K562 (cell line): ENCODE results near the gene FUT8. TPM values are rescaled to one million over a fixed set of nuclear protein-coding genes. Genes with fewer than 3 reads are reported as not detected.
"Not testable (repeated sequence)": the region's sequence is repeated elsewhere in the genome, so short reads cannot be mapped to it uniquely, and the experiment has no call there.

Source experiments
- ATAC-seq: fragments of 200-7000 bp; cut with Tn5 transposase; 3 replicates; pipeline ENCODE4 v1.9.1; 2020; ENCODE audit warnings: moderate library complexity
- BruUV-seq: library from RNA; stranded (reverse); fragments of 400-500 nt; replicated peaks from 2 replicates; lab custom pipeline; 2021; lab: Mats Ljungman, UMichigan
- CTCF ChIA-PET: fragments of 300-600 bp; formaldehyde crosslinking; extraction: SDS; loops from one replicate; lab custom pipeline; 2021; ENCODE audit warnings: low intra/inter-chr PET ratio; lab: Yijun Ruan, JAX
- POLR2A ChIA-PET: fragments of 300-600, 350-650 bp; sonication (Branson Sonifier 250); formaldehyde crosslinking; extraction: SDS; loops from one replicate; lab custom pipeline; 2021; ENCODE audit warnings: antibody characterized with exemption, inconsistent platforms; lab: Yijun Ruan, JAX
- DNase-seq, 4 experiments: peaks; one replicate each; pipeline versions ENCODE4 v3.0.0 to v3.0.0-alpha.2; 2011 to 2018; ENCODE audit warnings: low spot score in 3 of 4, mixed read lengths in 3 of 4; ENCODE audit errors: extremely low read depth in 1 of 4
- FAIRE-seq: peaks from 2 replicates; lab custom pipeline; 2011; peaks lifted over from hg19 to GRCh38; lab: Jason Lieb, UNC
- H2AFZ ChIP-seq: 2 replicates; pipeline ENCODE4 v1.6.0; 2011; ENCODE audit warnings: low read depth, low read length, control low read depth, inconsistent platforms
- H3K27ac ChIP-seq: fragments of 200-600 bp; 3 replicates; pipeline ENCODE4 v1.8.0; 2011; ENCODE audit warnings: low read depth, mild to moderate bottlenecking, control low read depth, inconsistent platforms, low read length, moderate library complexity, mixed read lengths; ENCODE audit errors: extremely low read depth
- H3K27me3 ChIP-seq, 2 experiments: fragments of 300-600 bp in 1 of 2; 2 replicates in 1 of 2; 3 replicates in 1 of 2; pipeline versions ENCODE4 v1.6.0 to v1.8.0; 2011; ENCODE audit warnings: inconsistent platforms in 2 of 2, low read length in 2 of 2, mild to moderate bottlenecking in 1 of 2, mixed read lengths in 1 of 2, moderate library complexity in 1 of 2; ENCODE audit not compliant: control insufficient read depth in 2 of 2, insufficient read depth in 2 of 2
- H3K36me3 ChIP-seq: fragments of 300-600 bp; 3 replicates; pipeline ENCODE4 v1.8.0; 2011; ENCODE audit warnings: mild to moderate bottlenecking, low read length, inconsistent platforms; ENCODE audit not compliant: control insufficient read depth, insufficient read depth
- H3K4me1 ChIP-seq, 2 experiments: fragments of 200-600 bp in 1 of 2; replicated peaks in 1 of 2; 2 replicates in 1 of 2; 3 replicates in 1 of 2; pipeline versions ENCODE4 v1.5.1 to v1.8.0; 2011; ENCODE audit warnings: inconsistent platforms in 2 of 2, low read length in 2 of 2, mild to moderate bottlenecking in 1 of 2, mixed read lengths in 1 of 2, moderate library complexity in 1 of 2; ENCODE audit not compliant: control insufficient read depth in 2 of 2, insufficient read depth in 2 of 2
- H3K4me2 ChIP-seq: 2 replicates; pipeline ENCODE4 v1.6.1; 2011; ENCODE audit warnings: low read length, control low read depth, inconsistent platforms, mixed read lengths; ENCODE audit not compliant: insufficient read depth
- H3K4me3 ChIP-seq: fragments of 200-600 bp; sonication (generic), shearing (Covaris generic); 2 replicates; pipeline ENCODE4 v1.5.1; 2016; ENCODE audit warnings: control low read depth, inconsistent platforms
- H3K79me2 ChIP-seq: fragments of 200-600 bp; 3 replicates; pipeline ENCODE4 v1.8.0; 2011; ENCODE audit warnings: low read length, inconsistent platforms; ENCODE audit not compliant: control insufficient read depth, insufficient read depth
- H3K9ac ChIP-seq, 2 experiments: 2 replicates each; pipeline versions ENCODE4 v1.6.0 to v1.6.1; 2011; ENCODE audit warnings: low read depth in 2 of 2, low read length in 2 of 2, control low read depth in 1 of 2, inconsistent platforms in 1 of 2, mild to moderate bottlenecking in 1 of 2, mixed read lengths in 1 of 2; ENCODE audit not compliant: insufficient read depth in 1 of 2
- H3K9me1 ChIP-seq: one replicate; pipeline ENCODE4 v1.6.0; 2011; ENCODE audit warnings: inconsistent platforms, mild to moderate bottlenecking, low read length, moderate library complexity; ENCODE audit not compliant: control insufficient read depth, insufficient read depth
- H3K9me3 ChIP-seq: replicated peaks from 2 replicates; pipeline ENCODE4 v1.5.1; 2011; ENCODE audit warnings: low read depth, low read length, inconsistent platforms; ENCODE audit not compliant: control insufficient read depth, insufficient read depth
- H4K20me1 ChIP-seq: replicated peaks from 2 replicates; pipeline ENCODE4 v1.6.1; 2011; ENCODE audit warnings: low read length, inconsistent platforms, mixed read lengths; ENCODE audit not compliant: control insufficient read depth, insufficient read depth
- CBX3 ChIP-seq, 2 experiments: IDR thresholded peaks; 1 replicate in 1 of 2; 2 replicates in 1 of 2; pipeline ENCODE4 v1.6.1; 2012; ENCODE audit warnings: inconsistent platforms in 2 of 2, low read length in 2 of 2, borderline replicate concordance in 1 of 2, control low read depth in 1 of 2
- HNRNPK ChIP-seq: fragments of 200-400 bp; formaldehyde crosslinking; IDR thresholded peaks from one replicate; pipeline ENCODE4 v1.6.1; 2018; ENCODE audit warnings: mild to moderate bottlenecking, low read depth, low read length; ENCODE audit not compliant: poor library complexity, severe bottlenecking
- SMARCE1 ChIP-seq: fragments of 450-650 bp; IDR thresholded peaks from 2 replicates; pipeline ENCODE4 v1.7.1; 2016; ENCODE audit warnings: mild to moderate bottlenecking
- ZNF134 ChIP-seq: fragments of 250-450 bp; sonication (Bioruptor Pico); conservative IDR thresholded peaks from 2 replicates; pipeline ENCODE4 v1.4.0; 2020
- ZNF24 ChIP-seq: fragments of 450-650 bp; IDR thresholded peaks from 2 replicates; pipeline ENCODE4 v1.6.1; 2016
- ZNF717 ChIP-seq: fragments of 250-450 bp; sonication (Bioruptor Pico); IDR thresholded peaks from 2 replicates; pipeline ENCODE4 v1.5.0; 2021
- WGBS: fragments of 100-300 bp; shearing (Covaris generic); methylation state at CpG from one replicate; pipeline ENCODE4 v1.1.6; 2016; ENCODE audit warnings: low coverage, mixed read lengths; ENCODE audit not compliant: insufficient coverage; ENCODE audit errors: missing lambda C conversion rate; 5-methylcytosine and 5-hydroxymethylcytosine counted together
- in situ Hi-C: fragments of 300-500 bp; cut with MboI; formaldehyde crosslinking; loops from 4 replicates; pipeline ENCODE4 v1.15.0; 2018; ENCODE audit warnings: inconsistent platforms, mixed read lengths
- intact Hi-C: fragments of 100-400 bp; cut with micrococcal nuclease; formaldehyde crosslinking; loops from 2 replicates; pipeline ENCODE4 v1.14.2; 2022
- polyA plus RNA-seq, 8 experiments: library from polyadenylated mRNA; depleted of rRNA in 4 of 8; stranded (reverse) in 5 of 8; unstranded in 3 of 8; fragments of >200 nt; fragmentation: Nextera tagmentation in 2 of 8; fragmentation: Illumina TruSeq in 1 of 8; extraction: Ambion mirVana in 2 of 8; extraction: Trizol in 1 of 8; gene quantifications; 2 replicates each; pipeline versions ENCODE4 v1.2.1 to v1.2.3, GENCODE V29; 2011 to 2014; ENCODE audit warnings: inconsistent platforms in 1 of 8, missing spikeins in 1 of 8
- total RNA-seq, 7 experiments: library from RNA; depleted of rRNA in 6 of 7; stranded (reverse); fragments of >200 nt in 6 of 7; fragmentation: Illumina TruSeq in 2 of 7; extraction: Trizol in 2 of 7; gene quantifications; 2 replicates each; pipeline versions ENCODE4 v1.2.1 to v1.2.3, GENCODE V29; 2011 to 2021; ENCODE audit warnings: low replicate concordance in 1 of 7
- TF ChIP-seq, protein P1 (sequence below): sonication (generic); formaldehyde crosslinking; IDR thresholded peaks from 2 replicates; pipeline ENCODE4 v1.8.1; 2023; ENCODE audit warnings: mild to moderate bottlenecking, missing genetic modification reagents, moderate library complexity
- TF ChIP-seq, protein P2 (sequence below): fragments of 450-650 bp; IDR thresholded peaks from 2 replicates; pipeline ENCODE4 v1.6.1; 2016

Gene FUT8
- total and polyA plus RNA-seq, 9 of the 15 experiments (the other 6 are each of a cell fraction or from before 2014, with no cell fraction given) = 4.1 to 15.2 (median 7.8) TPM

DNA sequence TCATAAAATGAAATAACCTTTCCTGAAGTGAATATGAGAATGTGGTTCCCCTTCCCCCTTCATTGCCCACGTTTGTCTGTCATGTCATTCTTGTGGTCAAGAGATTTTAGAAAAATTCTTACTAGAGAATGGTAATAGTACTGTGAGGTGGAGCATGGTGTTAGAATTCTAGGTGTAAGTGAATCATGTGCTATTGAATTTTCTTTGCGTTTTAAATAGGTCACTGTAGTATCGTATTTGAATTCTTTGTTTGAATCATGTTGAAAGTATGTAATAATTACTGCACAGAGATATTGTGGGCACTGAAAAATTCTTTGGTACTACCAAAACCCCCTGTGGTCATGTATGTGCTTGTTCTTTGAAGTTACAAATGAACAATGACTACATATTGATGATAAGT is 49.9 kb downstream of the FUT8 start:
- POLR2A ChIA-PET = no interaction called here
- H3K9ac ChIP-seq = no peak overlapping the region
- H3K79me2 ChIP-seq = no peaks in the 10 kb centered on the region
- no peak for DNase-seq
- no peak overlapping the region for H3K4me3 ChIP-seq
- H3K4me1 ChIP-seq = peaks cover 0 to 2% of the 10 kb centered on the region in 2 experiments; a peak in 1 of 5 replicates
- no peak overlapping the region for H3K27ac ChIP-seq
- H3K36me3 ChIP-seq = no peaks in the 10 kb centered on the region
- TF ChIP-seq, protein P1, sequence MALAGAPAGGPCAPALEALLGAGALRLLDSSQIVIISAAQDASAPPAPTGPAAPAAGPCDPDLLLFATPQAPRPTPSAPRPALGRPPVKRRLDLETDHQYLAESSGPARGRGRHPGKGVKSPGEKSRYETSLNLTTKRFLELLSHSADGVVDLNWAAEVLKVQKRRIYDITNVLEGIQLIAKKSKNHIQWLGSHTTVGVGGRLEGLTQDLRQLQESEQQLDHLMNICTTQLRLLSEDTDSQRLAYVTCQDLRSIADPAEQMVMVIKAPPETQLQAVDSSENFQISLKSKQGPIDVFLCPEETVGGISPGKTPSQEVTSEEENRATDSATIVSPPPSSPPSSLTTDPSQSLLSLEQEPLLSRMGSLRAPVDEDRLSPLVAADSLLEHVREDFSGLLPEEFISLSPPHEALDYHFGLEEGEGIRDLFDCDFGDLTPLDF (CRISPR knock-in tag) = no peak
- TF ChIP-seq ZNF134 (no peak), SMARCE1 (no peak), ZNF717 (CRISPR knock-in tag) (no peak), HNRNPK (no peak), ZNF24 (no peak)
- in situ Hi-C loops (no loop called here), intact Hi-C loops (no loop called here)
- H3K4me2 ChIP-seq = no peak overlapping the region
- no peaks in the 10 kb centered on the region for H3K27me3 ChIP-seq
- H3K9me1 ChIP-seq = no peaks in the 10 kb centered on the region
- H3K9me3 ChIP-seq = no peaks in the 10 kb centered on the region
- no TSS peak for BruUV-seq
- no peak for FAIRE-seq
- CTCF ChIA-PET = no interaction called here
- no peaks in the 10 kb centered on the region for H4K20me1 ChIP-seq
- 45% methylated on average over 3 of the region's 3 CpGs for WGBS
- no peak overlapping the region; the same call in 1 of the 2 replicates for H2AFZ ChIP-seq
- no peak for ATAC-seq

DNA sequence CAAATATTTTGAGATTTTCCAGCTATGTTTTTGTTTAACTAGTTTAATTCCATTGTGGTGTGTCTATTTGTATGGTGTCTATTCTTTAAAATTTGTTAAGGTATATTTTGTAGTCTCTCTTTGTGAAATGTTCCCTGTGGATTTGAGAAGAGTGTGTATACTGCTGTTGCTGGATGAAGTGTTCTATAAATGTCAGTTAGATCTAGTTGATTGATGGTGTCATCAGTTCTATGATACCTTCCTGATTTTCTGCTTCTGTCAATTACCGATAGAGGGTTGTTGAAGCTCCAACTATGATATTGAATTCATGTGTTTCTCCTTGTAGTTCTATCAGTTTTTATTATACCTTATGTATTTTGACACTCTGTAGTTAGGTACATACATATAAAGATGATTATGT is 53.1 kb downstream of the FUT8 start:
- no peak for DNase-seq
- no peaks in the 10 kb centered on the region for H3K36me3 ChIP-seq
- intact Hi-C loops = no loop called here
- 60% methylated on average over 1 of the region's 1 CpG for WGBS
- H3K9me1 ChIP-seq = no peaks in the 10 kb centered on the region
- H2AFZ ChIP-seq = no peak overlapping the region
- H3K9me3 ChIP-seq = no peaks in the 10 kb centered on the region
- H3K4me3 ChIP-seq = no peak overlapping the region
- H3K4me1 ChIP-seq = peaks cover 2 to 10% of the 10 kb centered on the region in 2 experiments; a peak in 2 of 5 replicates
- BruUV-seq = no TSS peak
- ATAC-seq = no peak
- POLR2A ChIA-PET = interaction anchor here (0.5 to 0.6 kb wide), 2 partner anchors 204 to 387 kb away, joined by 3 read pairs; no protein-coding TSS in a partner anchor
- H3K79me2 ChIP-seq = no peaks in the 10 kb centered on the region
- no peaks in the 10 kb centered on the region for H4K20me1 ChIP-seq
- CTCF ChIA-PET = no interaction called here
- in situ Hi-C loops = no loop called here
- H3K27me3 ChIP-seq = no peaks in the 10 kb centered on the region
- no peak overlapping the region for H3K4me2 ChIP-seq
- no peak for TF ChIP-seq CBX3 (IDR thresholded peaks at IDR 0.05; ENCODE audit: borderline replicate concordance in 1 of 2, low read length in 2 of 2)
- TF ChIP-seq, protein P2, sequence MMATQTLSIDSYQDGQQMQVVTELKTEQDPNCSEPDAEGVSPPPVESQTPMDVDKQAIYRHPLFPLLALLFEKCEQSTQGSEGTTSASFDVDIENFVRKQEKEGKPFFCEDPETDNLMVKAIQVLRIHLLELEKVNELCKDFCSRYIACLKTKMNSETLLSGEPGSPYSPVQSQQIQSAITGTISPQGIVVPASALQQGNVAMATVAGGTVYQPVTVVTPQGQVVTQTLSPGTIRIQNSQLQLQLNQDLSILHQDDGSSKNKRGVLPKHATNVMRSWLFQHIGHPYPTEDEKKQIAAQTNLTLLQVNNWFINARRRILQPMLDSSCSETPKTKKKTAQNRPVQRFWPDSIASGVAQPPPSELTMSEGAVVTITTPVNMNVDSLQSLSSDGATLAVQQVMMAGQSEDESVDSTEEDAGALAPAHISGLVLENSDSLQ = 0 out of 2 replicates have a peak, but pooled peaks have one; percentile 11
- H3K9ac ChIP-seq = no peak overlapping the region
- no peak for FAIRE-seq
- no peak overlapping the region for H3K27ac ChIP-seq

DNA sequence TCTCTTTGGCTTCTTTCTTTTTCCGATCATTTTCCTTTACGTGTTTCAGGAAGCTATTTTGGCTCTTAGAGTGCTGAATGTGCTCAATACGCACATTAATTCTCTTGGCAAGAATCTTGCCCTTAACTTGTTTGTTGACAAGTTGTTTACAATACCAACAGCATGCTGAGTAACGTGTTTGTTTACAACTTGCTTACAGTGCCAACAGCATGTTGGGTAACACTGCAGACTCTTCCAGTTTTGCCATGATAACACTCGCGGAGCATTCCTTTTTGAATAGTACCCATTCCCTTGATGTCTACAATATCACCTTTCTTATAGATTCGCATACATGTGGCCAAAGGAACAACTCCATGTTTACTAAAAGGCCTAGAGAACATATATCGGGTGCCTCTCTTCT is 55.4 kb downstream of the FUT8 start:
- H2AFZ ChIP-seq, in situ Hi-C loops, H4K20me1 ChIP-seq, H3K4me3 ChIP-seq, H3K9me1 ChIP-seq, intact Hi-C loops, BruUV-seq, DNase-seq, H3K36me3 ChIP-seq, ATAC-seq, H3K79me2 ChIP-seq, H3K27me3 ChIP-seq, FAIRE-seq, CTCF ChIA-PET, H3K27ac ChIP-seq, H3K9ac ChIP-seq, H3K4me2 ChIP-seq, H3K9me3 ChIP-seq, POLR2A ChIA-PET: not testable (repeated sequence)
- H3K4me1 ChIP-seq = peaks cover 4 to 13% of the 10 kb centered on the region in 2 experiments; a peak in 3 of 5 replicates
- 43% methylated on average over 1 of the region's 8 CpGs for WGBS
